HepG2 (cell line): Measurements from ENCODE around the gene SFXN2. TPM values are rescaled to one million over a fixed set of nuclear protein-coding genes. Genes with fewer than 3 reads are reported as not detected.

ENCODE experiments used
- ELF3 ChIP-seq: IDR thresholded peaks from 2 replicates; pipeline ENCODE4 v1.6.1; 2016; ENCODE audit warnings: missing genetic modification reagents, missing compliant biosample characterization
- FIP1L1 ChIP-seq: fragments of 200-400 bp; formaldehyde crosslinking; IDR thresholded peaks from 2 replicates; pipeline ENCODE4 v1.6.1; 2018; ENCODE audit warnings: low read depth, mild to moderate bottlenecking, low read length, moderate library complexity, borderline replicate concordance; ENCODE audit not compliant: insufficient read depth
- FOXA1 ChIP-seq, 2 experiments: fragments of 450-650 bp in 1 of 2; sonication (generic) in 1 of 2; formaldehyde crosslinking in 1 of 2; IDR thresholded peaks; 2 replicates each; pipeline versions ENCODE4 v1.4.0 to v1.6.1; 2016 to 2020; ENCODE audit warnings: missing genetic modification reagents in 1 of 2
- HNRNPH1 ChIP-seq: fragments of 200-400 bp; formaldehyde crosslinking; optimal IDR thresholded peaks from 2 replicates; pipeline ENCODE3; 2017; ENCODE audit warnings: mild to moderate bottlenecking, low read depth, low read length
- MED1 ChIP-seq: sonication (generic); formaldehyde crosslinking; IDR thresholded peaks from 2 replicates; pipeline ENCODE4 v1.4.0; 2020; ENCODE audit warnings: missing genetic modification reagents
- MEIS1 ChIP-seq: sonication (generic); formaldehyde crosslinking; IDR thresholded peaks from 2 replicates; pipeline ENCODE4 v1.9.0; 2021; ENCODE audit warnings: mild to moderate bottlenecking, missing genetic modification reagents, moderate library complexity, borderline replicate concordance
- NFIB ChIP-seq: sonication (generic); formaldehyde crosslinking; IDR thresholded peaks from 2 replicates; pipeline ENCODE4 v1.9.0; 2021; ENCODE audit warnings: missing genetic modification reagents, mild to moderate bottlenecking, borderline replicate concordance
- NR2C2 ChIP-seq: sonication (generic); formaldehyde crosslinking; IDR thresholded peaks from 2 replicates; pipeline ENCODE4 v1.4.0; 2020; ENCODE audit warnings: missing genetic modification reagents, mild to moderate bottlenecking, moderate library complexity, borderline replicate concordance
- NR2F6 ChIP-seq, 2 experiments: IDR thresholded peaks; 2 replicates each; pipeline ENCODE4 v1.6.1; 2016; ENCODE audit warnings: antibody characterized with exemption in 1 of 2, mild to moderate bottlenecking in 1 of 2
- POLR2G ChIP-seq: fragments of 200-400 bp; formaldehyde crosslinking; IDR thresholded peaks from 2 replicates; pipeline ENCODE4 v1.6.1; 2018; ENCODE audit warnings: mild to moderate bottlenecking, low read depth, low read length, moderate library complexity
- YY1 ChIP-seq: IDR thresholded peaks from 2 replicates; pipeline ENCODE4 v1.6.1; 2011; ENCODE audit warnings: low read length, low read depth, moderate library complexity, mild to moderate bottlenecking; ENCODE audit not compliant: insufficient read depth, insufficient replicate concordance
- ZBTB20 ChIP-seq: sonication (generic); formaldehyde crosslinking; IDR thresholded peaks from 2 replicates; pipeline ENCODE4 v1.8.1; 2023; ENCODE audit warnings: missing genetic modification reagents, low read depth, mild to moderate bottlenecking, borderline replicate concordance
- ZBTB38 ChIP-seq: sonication (generic); formaldehyde crosslinking; IDR thresholded peaks from 2 replicates; pipeline ENCODE4 v1.5.1; 2020; ENCODE audit warnings: mild to moderate bottlenecking, missing genetic modification reagents
- ZFP90 ChIP-seq: sonication (generic); formaldehyde crosslinking; IDR thresholded peaks from 2 replicates; pipeline ENCODE4 v1.8.0; 2022; ENCODE audit warnings: missing genetic modification reagents, mild to moderate bottlenecking, inconsistent platforms, borderline replicate concordance
- ZNF335 ChIP-seq: sonication (generic); formaldehyde crosslinking; IDR thresholded peaks from 2 replicates; pipeline ENCODE4 v1.4.0; 2020; ENCODE audit warnings: missing genetic modification reagents
- ZNF782 ChIP-seq: sonication (generic); formaldehyde crosslinking; IDR thresholded peaks from 2 replicates; pipeline ENCODE4 v1.4.0; 2020; ENCODE audit warnings: missing genetic modification reagents, mild to moderate bottlenecking, borderline replicate concordance
- polyA plus RNA-seq, 8 experiments: library from polyadenylated mRNA; depleted of rRNA in 3 of 8; stranded (reverse) in 7 of 8; unstranded in 1 of 8; fragments of >200 nt; fragmentation: Illumina TruSeq in 4 of 8; extraction: Trizol in 4 of 8; gene quantifications; 2 replicates each; pipeline versions ENCODE4 v1.2.1 to v1.2.3, GENCODE V29; 2011 to 2016; ENCODE audit warnings: low read depth in 4 of 8, missing spikeins in 1 of 8, mixed read lengths in 1 of 8; ENCODE audit not compliant: insufficient read depth in 1 of 8
- total RNA-seq, 5 experiments: library from RNA; depleted of rRNA; stranded (reverse); fragments of >200 nt; fragmentation: Illumina TruSeq; extraction: Trizol; gene quantifications; 2 replicates each; pipeline ENCODE4 v1.2.3, GENCODE V29; 2016; ENCODE audit warnings: low read depth in 1 of 5
- TF ChIP-seq, protein P1 (sequence below): sonication (generic); formaldehyde crosslinking; IDR thresholded peaks from 2 replicates; pipeline ENCODE4 v1.8.1; 2023; ENCODE audit warnings: mild to moderate bottlenecking, inconsistent platforms, moderate library complexity, missing genetic modification reagents, borderline replicate concordance
- TF ChIP-seq, protein P2 (sequence below): sonication (generic); formaldehyde crosslinking; IDR thresholded peaks from 2 replicates; pipeline ENCODE4 v1.4.0; 2020; ENCODE audit warnings: low read depth, missing genetic modification reagents
- TF ChIP-seq, protein P3 (sequence below): sonication (generic); formaldehyde crosslinking; IDR thresholded peaks from 2 replicates; pipeline ENCODE4 v1.4.0; 2020; ENCODE audit warnings: missing genetic modification reagents, borderline replicate concordance

SFXN2 gene
- total and polyA plus RNA-seq, 2 of the 13 experiments (the other 11 are each of a cell fraction or from before 2014, with no cell fraction given), result 12.8 to 21.1 TPM

DNA sequence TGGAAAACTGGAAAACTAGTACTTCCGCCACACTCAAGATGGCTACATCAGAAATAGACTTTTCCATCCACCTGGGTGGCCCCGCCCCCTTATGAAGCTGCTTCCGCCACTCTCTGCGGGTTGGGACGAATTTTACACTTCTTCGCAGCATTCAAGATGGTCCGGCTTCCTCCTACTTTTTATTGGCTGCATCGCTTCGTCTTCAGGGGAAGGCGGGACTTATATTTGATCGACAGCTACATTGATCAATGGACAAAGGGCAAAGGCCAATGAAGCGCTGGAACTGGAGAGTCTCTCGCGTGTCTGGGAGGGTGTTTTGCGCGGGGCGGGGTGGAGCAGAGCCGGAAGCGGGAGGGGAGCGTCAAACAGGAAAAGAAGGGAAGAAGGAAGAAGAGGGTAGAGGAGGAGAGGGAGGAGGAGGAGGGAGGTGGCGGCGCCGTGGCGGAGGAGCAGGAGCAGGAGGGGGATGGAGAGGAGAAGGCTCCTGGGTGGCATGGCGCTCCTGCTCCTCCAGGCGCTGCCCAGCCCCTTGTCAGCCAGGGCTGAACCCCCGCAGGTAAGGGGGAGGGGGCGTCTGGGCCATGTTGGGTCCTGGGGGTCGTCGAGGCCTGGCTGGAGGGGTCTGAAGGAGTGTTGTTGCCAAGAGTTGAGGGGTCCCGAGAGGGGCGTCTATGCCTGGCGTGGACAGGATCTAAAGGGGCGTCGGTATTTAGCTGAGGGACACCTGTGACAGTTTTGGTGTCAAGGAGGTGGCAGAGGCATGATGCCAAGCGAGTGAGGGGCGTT is 29.3 kb downstream of the SFXN2 start, which contains the start of gene WBP1L (continued):
- TF ChIP-seq, protein P1, sequence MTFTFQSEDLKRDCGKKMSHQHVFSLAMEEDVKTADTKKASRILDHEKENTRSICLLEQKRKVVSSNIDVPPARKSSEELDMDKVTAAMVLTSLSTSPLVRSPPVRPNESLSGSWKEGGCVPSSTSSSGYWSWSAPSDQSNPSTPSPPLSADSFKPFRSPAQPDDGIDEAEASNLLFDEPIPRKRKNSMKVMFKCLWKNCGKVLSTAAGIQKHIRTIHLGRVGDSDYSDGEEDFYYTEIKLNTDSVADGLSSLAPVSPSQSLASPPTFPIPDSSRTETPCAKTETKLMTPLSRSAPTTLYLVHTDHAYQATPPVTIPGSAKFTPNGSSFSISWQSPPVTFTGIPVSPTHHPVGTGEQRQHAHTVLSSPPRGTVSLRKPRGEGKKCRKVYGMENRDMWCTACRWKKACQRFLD (CRISPR knock-in tag), result peak; percentile 75; the same call in 1 of the 2 replicates
- TF ChIP-seq MEIS1 (CRISPR knock-in tag), result no peak
- no peak for TF ChIP-seq NFIB (CRISPR knock-in tag)
- TF ChIP-seq ELF3, result peak; percentile 88
- peak; percentile 54; the same call in 1 of the 2 replicates for TF ChIP-seq NR2C2
- 0 out of 2 replicates have a peak, but pooled peaks have one; percentile 30 for TF ChIP-seq ZFP90 (CRISPR knock-in tag)
- 0 out of 2 replicates have a peak, but pooled peaks have one; percentile 31 for TF ChIP-seq ZNF335 (CRISPR knock-in tag)
- TF ChIP-seq NR2F6 (IDR thresholded peaks at IDR 0.05), result no peak
- TF ChIP-seq NR2F6 (CRISPR knock-in tag; IDR thresholded peaks at IDR 0.05), result 0 out of 2 replicates have a peak, but pooled peaks have one; percentile 18
- peak; percentile 31; the same call in 1 of the 2 replicates for TF ChIP-seq ZBTB38
- TF ChIP-seq, protein P2, sequence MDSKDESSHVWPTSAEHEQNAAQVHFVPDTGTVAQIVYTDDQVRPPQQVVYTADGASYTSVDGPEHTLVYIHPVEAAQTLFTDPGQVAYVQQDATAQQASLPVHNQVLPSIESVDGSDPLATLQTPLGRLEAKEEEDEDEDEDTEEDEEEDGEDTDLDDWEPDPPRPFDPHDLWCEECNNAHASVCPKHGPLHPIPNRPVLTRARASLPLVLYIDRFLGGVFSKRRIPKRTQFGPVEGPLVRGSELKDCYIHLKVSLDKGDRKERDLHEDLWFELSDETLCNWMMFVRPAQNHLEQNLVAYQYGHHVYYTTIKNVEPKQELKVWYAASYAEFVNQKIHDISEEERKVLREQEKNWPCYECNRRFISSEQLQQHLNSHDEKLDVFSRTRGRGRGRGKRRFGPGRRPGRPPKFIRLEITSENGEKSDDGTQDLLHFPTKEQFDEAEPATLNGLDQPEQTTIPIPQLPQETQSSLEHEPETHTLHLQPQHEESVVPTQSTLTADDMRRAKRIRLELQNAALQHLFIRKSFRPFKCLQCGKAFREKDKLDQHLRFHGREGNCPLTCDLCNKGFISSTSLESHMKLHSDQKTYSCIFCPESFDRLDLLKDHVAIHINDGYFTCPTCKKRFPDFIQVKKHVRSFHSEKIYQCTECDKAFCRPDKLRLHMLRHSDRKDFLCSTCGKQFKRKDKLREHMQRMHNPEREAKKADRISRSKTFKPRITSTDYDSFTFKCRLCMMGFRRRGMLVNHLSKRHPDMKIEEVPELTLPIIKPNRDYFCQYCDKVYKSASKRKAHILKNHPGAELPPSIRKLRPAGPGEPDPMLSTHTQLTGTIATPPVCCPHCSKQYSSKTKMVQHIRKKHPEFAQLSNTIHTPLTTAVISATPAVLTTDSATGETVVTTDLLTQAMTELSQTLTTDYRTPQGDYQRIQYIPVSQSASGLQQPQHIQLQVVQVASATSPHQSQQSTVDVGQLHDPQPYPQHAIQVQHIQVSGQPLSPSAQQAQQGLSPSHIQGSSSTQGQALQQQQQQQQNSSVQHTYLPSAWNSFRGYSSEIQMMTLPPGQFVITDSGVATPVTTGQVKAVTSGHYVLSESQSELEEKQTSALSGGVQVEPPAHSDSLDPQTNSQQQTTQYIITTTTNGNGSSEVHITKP (CRISPR knock-in tag), result peak; percentile 67; the same call in 1 of the 2 replicates
- peak; percentile 91 for TF ChIP-seq HNRNPH1
- peak; percentile 35; the same call in 1 of the 2 replicates for TF ChIP-seq MED1 (CRISPR knock-in tag)
- no peak for TF ChIP-seq FOXA1 (IDR thresholded peaks at IDR 0.05)
- no peak for TF ChIP-seq FOXA1 (CRISPR knock-in tag; IDR thresholded peaks at IDR 0.05)
- TF ChIP-seq, protein P3, sequence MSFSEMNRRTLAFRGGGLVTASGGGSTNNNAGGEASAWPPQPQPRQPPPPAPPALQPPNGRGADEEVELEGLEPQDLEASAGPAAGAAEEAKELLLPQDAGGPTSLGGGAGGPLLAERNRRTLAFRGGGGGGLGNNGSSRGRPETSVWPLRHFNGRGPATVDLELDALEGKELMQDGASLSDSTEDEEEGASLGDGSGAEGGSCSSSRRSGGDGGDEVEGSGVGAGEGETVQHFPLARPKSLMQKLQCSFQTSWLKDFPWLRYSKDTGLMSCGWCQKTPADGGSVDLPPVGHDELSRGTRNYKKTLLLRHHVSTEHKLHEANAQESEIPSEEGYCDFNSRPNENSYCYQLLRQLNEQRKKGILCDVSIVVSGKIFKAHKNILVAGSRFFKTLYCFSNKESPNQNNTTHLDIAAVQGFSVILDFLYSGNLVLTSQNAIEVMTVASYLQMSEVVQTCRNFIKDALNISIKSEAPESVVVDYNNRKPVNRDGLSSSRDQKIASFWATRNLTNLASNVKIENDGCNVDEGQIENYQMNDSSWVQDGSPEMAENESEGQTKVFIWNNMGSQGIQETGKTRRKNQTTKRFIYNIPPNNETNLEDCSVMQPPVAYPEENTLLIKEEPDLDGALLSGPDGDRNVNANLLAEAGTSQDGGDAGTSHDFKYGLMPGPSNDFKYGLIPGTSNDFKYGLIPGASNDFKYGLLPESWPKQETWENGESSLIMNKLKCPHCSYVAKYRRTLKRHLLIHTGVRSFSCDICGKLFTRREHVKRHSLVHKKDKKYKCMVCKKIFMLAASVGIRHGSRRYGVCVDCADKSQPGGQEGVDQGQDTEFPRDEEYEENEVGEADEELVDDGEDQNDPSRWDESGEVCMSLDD, result no peak
- TF ChIP-seq FIP1L1, result peak; percentile 82; the same call in 1 of the 2 replicates
- TF ChIP-seq ZNF782 (CRISPR knock-in tag), result no peak
- peak; percentile 72 for TF ChIP-seq POLR2G
- TF ChIP-seq ZBTB20 (CRISPR knock-in tag), result no peak
- TF ChIP-seq YY1, result peak; percentile 98
